ENCODE measurements around the gene C12orf57.
A peak's percentile ranks its signal among the peaks of the same experiment; 100 is the strongest.
"Not testable (repeated sequence)": the region's sequence is repeated elsewhere in the genome, so short reads cannot be mapped to it uniquely, and the experiment has no call there.

C12orf57 gene

GRCh38 chr12:6943722-6944380, at the start of gene C12orf57, which contains the start of gene RNU7-1:
Gene C12orf57, plus strand, starts transcription at chr12:6944022. Its CDS starts 100 bp downstream, at chr12:6944122.
Gene RNU7-1, plus strand, starts transcription at chr12:6943816.
- peak; percentile 52 to 61 for DNase-seq (ENCODE audit: low read depth in 2 of 2)

- DNase-seq (ENCODE audit: low read depth in 2 of 2) = no peak
Observed at GRCh38 chr12:6894321-6894720, 49.5 kb upstream of the C12orf57 start.

DNA sequence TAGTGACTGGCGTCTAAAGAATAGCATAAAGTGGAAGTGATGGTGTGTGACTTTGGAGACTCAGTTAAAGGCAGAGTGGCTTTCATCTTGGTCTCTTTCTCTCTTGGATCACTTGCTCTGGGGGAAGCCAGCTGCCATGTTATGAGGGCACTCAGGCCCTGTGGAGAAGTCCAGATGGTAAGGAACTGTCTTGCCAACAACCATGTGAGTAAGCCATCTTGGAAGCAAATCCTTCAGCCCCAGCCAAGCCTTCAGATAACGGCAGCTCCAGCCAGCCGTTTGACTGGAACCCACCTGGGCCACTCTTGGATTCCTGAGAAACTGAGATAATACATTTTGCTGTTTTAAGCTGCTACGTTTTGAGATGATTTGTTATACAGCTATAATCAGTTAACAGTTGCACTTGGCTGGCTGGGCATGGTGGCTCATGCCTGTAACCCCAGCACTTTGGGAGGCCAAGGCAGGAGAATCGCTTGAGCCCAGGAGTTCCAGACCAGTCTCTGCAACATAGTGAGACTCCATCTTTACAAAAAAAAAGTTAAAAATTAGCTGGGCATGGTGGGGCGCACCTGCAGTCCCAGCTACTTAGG, 46.9 kb upstream of the C12orf57 start:
- no peak for DNase-seq (ENCODE audit: low read depth in 2 of 2)

- no peak for DNase-seq (ENCODE audit: low read depth in 2 of 2)
Observed at GRCh38 chr12:6899427-6899826, 44.4 kb upstream of the C12orf57 start.

DNA sequence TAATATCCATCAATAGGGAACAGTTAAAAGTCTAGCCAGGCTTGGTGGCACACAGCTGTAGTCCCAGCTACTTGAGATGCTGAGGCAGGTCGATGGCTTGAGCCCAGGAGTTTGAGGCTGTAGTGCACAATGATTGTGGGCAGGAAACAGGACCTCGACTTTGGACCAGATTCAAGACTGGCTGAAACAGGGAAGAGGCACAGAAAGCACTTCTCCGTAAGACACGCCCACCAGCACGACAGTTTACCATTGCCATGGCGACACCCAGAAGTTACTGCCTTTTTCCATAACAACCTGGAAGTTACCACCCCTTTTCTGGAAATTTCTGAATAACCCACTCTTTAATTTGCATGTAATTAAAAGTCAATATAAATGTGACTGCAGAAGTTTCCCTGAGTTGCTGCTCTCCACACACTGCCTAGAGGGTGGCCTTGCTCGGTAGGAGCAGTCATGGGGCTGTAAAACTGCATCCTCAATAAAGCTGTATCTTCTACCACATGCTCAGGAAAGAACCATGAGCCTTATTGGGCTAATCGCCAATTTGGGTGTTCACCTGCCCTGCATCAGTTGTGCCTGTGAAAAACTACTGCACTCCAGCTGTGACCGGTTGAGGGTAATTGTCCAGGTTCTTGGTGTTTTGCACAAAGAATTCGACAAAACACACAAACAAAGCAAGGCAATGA, 43.8 kb upstream of the C12orf57 start:
- peak in 1 of 2 donors; percentile 33 for DNase-seq (ENCODE audit: low read depth in 2 of 2)

GRCh38 chr12:6902448-6902847, 41.4 kb upstream of the C12orf57 start:
- no peak for DNase-seq (ENCODE audit: low read depth in 2 of 2)

- DNase-seq (ENCODE audit: low read depth in 2 of 2) = no peak
Observed at GRCh38 chr12:6903722-6904121, 40.1 kb upstream of the C12orf57 start.

DNA sequence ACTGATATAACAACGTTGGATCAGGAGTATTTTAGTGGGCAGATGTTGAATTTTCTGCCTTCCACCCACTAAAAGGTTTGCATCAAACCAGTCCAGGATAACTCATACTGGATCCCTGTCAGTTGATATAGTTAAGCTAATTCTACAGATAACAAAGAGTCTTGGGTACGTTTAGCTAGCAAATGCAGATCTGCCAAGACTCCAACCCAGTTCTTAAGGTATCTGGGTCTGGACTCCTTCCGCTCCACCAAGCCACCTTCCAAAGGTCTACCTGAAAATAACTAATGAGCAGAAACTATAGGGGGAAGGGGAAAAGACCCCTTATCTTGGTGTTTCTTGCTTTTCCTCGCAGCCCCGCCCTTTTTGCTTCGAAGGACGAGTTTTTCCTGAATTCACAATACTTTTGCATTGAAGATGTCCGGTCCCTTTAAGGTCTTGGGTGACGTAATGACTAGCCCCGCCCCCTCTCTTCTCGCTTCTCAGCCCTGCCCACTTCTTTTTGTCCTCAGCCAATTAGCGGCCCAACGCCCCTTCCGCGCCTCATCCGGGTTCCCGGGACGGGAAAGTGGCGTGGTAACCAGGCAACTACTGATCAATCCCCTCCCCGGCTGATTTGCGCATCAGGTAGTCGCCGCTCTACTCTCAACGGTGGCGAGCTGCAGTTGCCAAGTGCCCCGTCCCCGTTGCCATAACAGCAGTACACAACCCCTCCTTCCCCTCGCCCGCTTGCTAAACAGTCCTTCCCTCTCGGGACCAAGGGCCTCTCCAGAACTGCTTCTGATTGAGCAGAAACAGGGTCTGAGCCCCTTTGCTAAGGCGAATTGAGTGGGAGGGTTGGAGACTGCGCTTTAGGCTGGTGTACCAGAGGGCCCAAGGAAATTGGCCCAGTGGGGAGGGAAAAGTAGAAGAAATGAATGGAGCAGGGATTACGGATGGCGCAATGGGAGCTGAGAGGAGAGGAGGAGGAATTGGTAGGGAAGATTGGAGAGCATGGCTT, 39.2 kb upstream of the C12orf57 start, which contains the start of gene LRRC23:
Gene LRRC23, plus strand, starts transcription at position 543 of the 997 bp plus-strand sequence. CDS start 812 bp downstream, outside the sequence.
- DNase-seq (ENCODE audit: low read depth in 2 of 2) = peak; percentile 93 to 95

DNA sequence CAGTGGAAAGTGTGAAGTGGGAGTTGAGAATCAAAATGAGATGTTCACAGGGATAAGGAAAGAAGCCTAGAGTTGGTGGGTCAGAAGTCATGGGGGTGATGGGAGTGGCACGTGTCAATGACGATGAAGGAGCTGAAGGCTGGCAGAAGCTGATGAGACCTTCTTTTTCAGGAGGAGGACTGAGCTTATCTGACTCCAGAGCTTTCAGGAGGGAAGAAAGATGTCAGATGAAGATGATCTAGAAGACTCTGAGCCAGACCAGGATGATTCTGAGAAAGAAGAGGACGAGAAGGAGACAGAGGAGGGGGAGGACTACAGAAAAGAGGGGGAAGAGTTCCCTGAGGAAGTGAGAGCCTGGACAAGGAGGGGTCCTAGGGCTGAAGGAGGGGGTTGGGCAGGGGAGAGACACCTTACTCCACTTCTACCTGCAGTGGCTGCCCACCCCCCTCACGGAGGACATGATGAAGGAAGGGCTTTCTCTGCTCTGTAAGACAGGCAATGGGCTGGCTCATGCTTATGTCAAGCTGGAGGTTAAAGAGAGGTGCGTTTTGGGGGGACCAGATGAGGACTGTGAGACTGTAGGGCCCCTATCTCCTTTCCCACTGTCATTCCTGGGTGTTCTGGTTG, 38.3 kb upstream of the C12orf57 start:
- DNase-seq (ENCODE audit: low read depth in 2 of 2) = no peak

DNA sequence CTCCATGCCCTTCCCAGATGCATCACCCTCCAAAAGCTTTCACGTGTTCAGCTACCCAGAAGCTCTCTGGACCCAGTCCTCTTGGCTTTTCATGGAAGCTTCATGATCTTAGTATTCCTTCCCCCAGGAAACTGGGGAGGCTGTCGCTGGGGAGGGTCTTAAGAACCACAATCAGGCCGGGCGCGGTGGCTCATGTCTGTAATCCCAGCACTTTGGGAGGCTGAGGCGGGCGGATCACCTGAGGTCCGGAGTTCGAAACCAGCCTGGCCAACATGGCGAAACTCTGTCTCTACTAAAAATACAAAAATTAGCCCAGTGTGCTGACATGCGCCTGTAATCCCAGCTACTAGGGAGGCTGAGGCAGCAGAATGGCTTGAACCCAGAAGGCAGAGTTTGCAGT, 35.7 kb upstream of the C12orf57 start:
- not testable (repeated sequence) for DNase-seq (ENCODE audit: low read depth in 2 of 2)

DNA sequence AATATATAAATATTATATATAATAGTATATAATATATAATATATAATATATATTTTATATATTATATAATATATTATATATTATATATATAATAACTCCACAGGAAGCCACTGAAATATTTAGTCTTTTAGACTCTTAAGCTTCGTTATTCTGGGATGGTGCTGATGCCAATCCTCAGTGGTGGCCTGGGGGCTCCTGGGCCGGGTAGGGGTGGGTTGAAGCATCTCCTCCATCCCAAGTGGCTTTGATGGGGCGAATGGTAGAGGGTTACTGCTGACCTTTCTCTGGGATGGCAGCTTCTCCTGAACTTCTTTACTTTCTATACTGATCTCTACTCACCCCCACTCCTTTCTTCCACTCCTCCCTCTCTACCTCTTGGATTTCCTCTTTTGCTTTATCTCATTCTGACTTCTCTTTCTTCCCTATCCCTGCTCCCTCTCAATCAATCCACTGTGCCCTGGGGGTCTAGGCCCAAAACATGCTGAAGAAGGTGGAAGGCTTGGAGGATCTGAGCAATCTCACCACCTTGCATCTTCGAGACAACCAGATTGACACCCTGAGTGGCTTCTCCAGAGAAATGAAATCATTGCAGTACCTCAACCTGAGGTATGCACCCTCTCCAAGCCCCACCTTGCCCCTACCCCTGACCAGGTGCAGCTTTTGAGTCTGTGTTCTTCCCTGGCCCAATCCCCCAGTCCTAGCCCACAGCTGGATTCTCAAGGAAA, 34.2 kb upstream of the C12orf57 start:
- DNase-seq (ENCODE audit: low read depth in 2 of 2) = no peak

GRCh38 chr12:6912164-6912935, 31.5 kb upstream of the C12orf57 start:
- DNase-seq (ENCODE audit: low read depth in 2 of 2) = no peak

- DNase-seq (ENCODE audit: low read depth in 2 of 2) = peak; percentile 73 to 85
Observed at GRCh38 chr12:6914246-6914946, 29.4 kb upstream of the C12orf57 start, which contains the start of gene ENO2. Gene ENO2, plus strand, starts transcription at chr12:6914580. Its CDS starts 1,253 bp downstream, at chr12:6915833.

GRCh38 chr12:6914947-6915788, 28.7 kb upstream of the C12orf57 start:
- no peak for DNase-seq (ENCODE audit: low read depth in 2 of 2)

DNA sequence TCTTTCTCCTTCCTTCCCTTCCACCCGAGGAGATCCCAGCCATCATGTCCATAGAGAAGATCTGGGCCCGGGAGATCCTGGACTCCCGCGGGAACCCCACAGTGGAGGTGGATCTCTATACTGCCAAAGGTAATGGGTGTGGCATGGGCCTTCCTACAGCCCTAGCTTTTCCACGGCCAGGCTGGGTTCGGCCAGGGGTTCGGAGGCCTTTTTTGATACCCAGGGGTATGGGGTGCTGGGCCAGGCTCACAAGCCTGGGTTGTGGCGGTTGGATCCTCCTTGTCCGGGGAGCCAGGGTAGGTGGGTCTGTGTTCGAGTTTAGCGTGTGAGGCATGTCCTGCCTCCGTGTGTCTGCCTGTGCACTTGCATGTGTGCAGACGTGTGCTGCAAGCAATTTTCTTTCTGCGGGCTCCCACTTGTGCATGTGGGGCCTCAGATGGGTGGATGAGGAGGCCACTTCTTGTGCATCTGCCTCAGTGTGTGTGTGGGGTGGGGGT, 28.0 kb upstream of the C12orf57 start:
- no peak for DNase-seq (ENCODE audit: low read depth in 2 of 2)

DNA sequence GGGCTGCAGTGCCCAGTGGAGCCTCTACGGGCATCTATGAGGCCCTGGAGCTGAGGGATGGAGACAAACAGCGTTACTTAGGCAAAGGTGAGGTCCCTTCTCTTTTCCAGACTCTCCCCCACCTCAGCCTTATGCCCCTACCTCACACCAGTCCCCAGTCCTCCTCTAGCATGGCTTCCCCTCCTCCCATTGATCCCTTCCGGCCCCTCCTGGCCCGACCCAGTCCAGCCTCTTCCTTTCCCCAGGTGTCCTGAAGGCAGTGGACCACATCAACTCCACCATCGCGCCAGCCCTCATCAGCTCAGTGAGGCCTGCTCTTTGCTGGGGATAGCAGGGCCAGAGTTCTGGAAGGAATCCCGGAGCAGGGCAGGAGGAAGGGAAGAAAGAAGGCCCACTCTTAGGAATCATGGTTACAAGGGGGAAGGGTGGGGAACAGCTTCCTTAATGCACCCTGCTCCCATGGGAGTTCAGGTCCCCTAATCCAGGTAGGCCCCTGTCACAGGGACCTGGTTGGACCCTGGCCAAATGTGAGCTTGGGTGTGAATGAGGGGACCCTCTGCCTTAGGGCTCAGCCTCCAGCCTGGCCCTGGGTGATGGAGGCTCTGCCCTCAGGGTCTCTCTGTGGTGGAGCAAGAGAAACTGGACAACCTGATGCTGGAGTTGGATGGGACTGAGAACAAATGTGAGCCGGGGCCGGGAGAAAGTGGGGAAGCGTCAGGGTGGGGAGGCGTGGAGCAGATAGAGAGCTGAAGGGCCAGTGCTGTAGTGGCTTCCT, 27.2 kb upstream of the C12orf57 start:
- no peak for DNase-seq (ENCODE audit: low read depth in 2 of 2)
